K562 (cell line): ENCODE results near the gene CFAP97D2. TPM values are rescaled to one million over a fixed set of nuclear protein-coding genes. Genes with fewer than 3 reads are reported as not detected.

Source experiments
- ATAC-seq: fragments of 200-7000 bp; cut with Tn5 transposase; 3 replicates; pipeline ENCODE4 v1.9.1; 2020; ENCODE audit warnings: moderate library complexity
- BruUV-seq: library from RNA; stranded (reverse); fragments of 400-500 nt; replicated peaks from 2 replicates; lab custom pipeline; 2021; lab: Mats Ljungman, UMichigan
- CTCF ChIA-PET: fragments of 300-600 bp; formaldehyde crosslinking; extraction: SDS; loops from one replicate; lab custom pipeline; 2021; ENCODE audit warnings: low intra/inter-chr PET ratio; lab: Yijun Ruan, JAX
- POLR2A ChIA-PET: fragments of 300-600, 350-650 bp; sonication (Branson Sonifier 250); formaldehyde crosslinking; extraction: SDS; loops from one replicate; lab custom pipeline; 2021; ENCODE audit warnings: antibody characterized with exemption, inconsistent platforms; lab: Yijun Ruan, JAX
- DNase-seq, 4 experiments: peaks; one replicate each; pipeline versions ENCODE4 v3.0.0 to v3.0.0-alpha.2; 2011 to 2018; ENCODE audit warnings: low spot score in 3 of 4, mixed read lengths in 3 of 4; ENCODE audit errors: extremely low read depth in 1 of 4
- FAIRE-seq: peaks from 2 replicates; lab custom pipeline; 2011; peaks lifted over from hg19 to GRCh38; lab: Jason Lieb, UNC
- H2AFZ ChIP-seq: 2 replicates; pipeline ENCODE4 v1.6.0; 2011; ENCODE audit warnings: low read depth, low read length, control low read depth, inconsistent platforms
- H3K27ac ChIP-seq: fragments of 200-600 bp; 3 replicates; pipeline ENCODE4 v1.8.0; 2011; ENCODE audit warnings: low read depth, mild to moderate bottlenecking, control low read depth, inconsistent platforms, low read length, moderate library complexity, mixed read lengths; ENCODE audit errors: extremely low read depth
- H3K27me3 ChIP-seq, 2 experiments: fragments of 300-600 bp in 1 of 2; 2 replicates in 1 of 2; 3 replicates in 1 of 2; pipeline versions ENCODE4 v1.6.0 to v1.8.0; 2011; ENCODE audit warnings: inconsistent platforms in 2 of 2, low read length in 2 of 2, mild to moderate bottlenecking in 1 of 2, mixed read lengths in 1 of 2, moderate library complexity in 1 of 2; ENCODE audit not compliant: control insufficient read depth in 2 of 2, insufficient read depth in 2 of 2
- H3K36me3 ChIP-seq: fragments of 300-600 bp; 3 replicates; pipeline ENCODE4 v1.8.0; 2011; ENCODE audit warnings: mild to moderate bottlenecking, low read length, inconsistent platforms; ENCODE audit not compliant: control insufficient read depth, insufficient read depth
- H3K4me1 ChIP-seq, 2 experiments: fragments of 200-600 bp in 1 of 2; replicated peaks in 1 of 2; 2 replicates in 1 of 2; 3 replicates in 1 of 2; pipeline versions ENCODE4 v1.5.1 to v1.8.0; 2011; ENCODE audit warnings: inconsistent platforms in 2 of 2, low read length in 2 of 2, mild to moderate bottlenecking in 1 of 2, mixed read lengths in 1 of 2, moderate library complexity in 1 of 2; ENCODE audit not compliant: control insufficient read depth in 2 of 2, insufficient read depth in 2 of 2
- H3K4me2 ChIP-seq: 2 replicates; pipeline ENCODE4 v1.6.1; 2011; ENCODE audit warnings: low read length, control low read depth, inconsistent platforms, mixed read lengths; ENCODE audit not compliant: insufficient read depth
- H3K4me3 ChIP-seq: fragments of 200-600 bp; sonication (generic), shearing (Covaris generic); 2 replicates; pipeline ENCODE4 v1.5.1; 2016; ENCODE audit warnings: control low read depth, inconsistent platforms
- H3K79me2 ChIP-seq: fragments of 200-600 bp; 3 replicates; pipeline ENCODE4 v1.8.0; 2011; ENCODE audit warnings: low read length, inconsistent platforms; ENCODE audit not compliant: control insufficient read depth, insufficient read depth
- H3K9ac ChIP-seq, 2 experiments: 2 replicates each; pipeline versions ENCODE4 v1.6.0 to v1.6.1; 2011; ENCODE audit warnings: low read depth in 2 of 2, low read length in 2 of 2, control low read depth in 1 of 2, inconsistent platforms in 1 of 2, mild to moderate bottlenecking in 1 of 2, mixed read lengths in 1 of 2; ENCODE audit not compliant: insufficient read depth in 1 of 2
- H3K9me1 ChIP-seq: one replicate; pipeline ENCODE4 v1.6.0; 2011; ENCODE audit warnings: inconsistent platforms, mild to moderate bottlenecking, low read length, moderate library complexity; ENCODE audit not compliant: control insufficient read depth, insufficient read depth
- H3K9me3 ChIP-seq: replicated peaks from 2 replicates; pipeline ENCODE4 v1.5.1; 2011; ENCODE audit warnings: low read depth, low read length, inconsistent platforms; ENCODE audit not compliant: control insufficient read depth, insufficient read depth
- H4K20me1 ChIP-seq: replicated peaks from 2 replicates; pipeline ENCODE4 v1.6.1; 2011; ENCODE audit warnings: low read length, inconsistent platforms, mixed read lengths; ENCODE audit not compliant: control insufficient read depth, insufficient read depth
- ATF3 ChIP-seq, 2 experiments: fragments of 450-650 bp in 1 of 2; sonication (generic) in 1 of 2; formaldehyde crosslinking in 1 of 2; IDR thresholded peaks in 1 of 2; conservative IDR thresholded peaks in 1 of 2; 2 replicates each; pipeline versions ENCODE4 v1.6.1 to v1.8.1; 2016 to 2023; ENCODE audit warnings: mild to moderate bottlenecking in 2 of 2, moderate library complexity in 2 of 2, inconsistent platforms in 1 of 2, missing genetic modification reagents in 1 of 2
- ATF7 ChIP-seq: fragments of 450-650 bp; IDR thresholded peaks from 2 replicates; pipeline ENCODE4 v1.7.1; 2014; ENCODE audit warnings: mild to moderate bottlenecking, moderate library complexity
- CEBPB ChIP-seq: fragments of 450-650 bp; IDR thresholded peaks from 2 replicates; pipeline ENCODE4 v1.6.1; 2016; ENCODE audit warnings: missing genetic modification characterization, missing compliant biosample characterization
- CEBPG ChIP-seq, 3 experiments: fragments of 200-800 bp in 1 of 3; sonication (Bioruptor generic) in 1 of 3; sonication (generic) in 1 of 3; formaldehyde crosslinking in 1 of 3; IDR thresholded peaks in 2 of 3; conservative IDR thresholded peaks in 1 of 3; 2 replicates each; pipeline versions ENCODE4 v1.6.1 to v1.8.0; 2016 to 2022; ENCODE audit warnings: missing compliant biosample characterization in 2 of 3, missing genetic modification characterization in 2 of 3, mild to moderate bottlenecking in 1 of 3, missing genetic modification reagents in 1 of 3
- EGR1 ChIP-seq: fragments of 450-650 bp; conservative IDR thresholded peaks from 2 replicates; pipeline ENCODE4 v1.6.1; 2017; ENCODE audit warnings: mild to moderate bottlenecking
- EP400 ChIP-seq: fragments of 450-650 bp; IDR thresholded peaks from 2 replicates; pipeline ENCODE4 v1.6.1; 2017; ENCODE audit warnings: antibody characterized with exemption, mild to moderate bottlenecking, moderate library complexity
- JUND ChIP-seq, 2 experiments: IDR thresholded peaks; 2 replicates in 1 of 2; 3 replicates in 1 of 2; pipeline ENCODE4 v1.6.1; 2011; ENCODE audit warnings: borderline replicate concordance in 2 of 2, low read depth in 2 of 2, low read length in 2 of 2, improper control_type of control experiment in 1 of 2, missing biosample characterization in 1 of 2, missing genetic modification characterization in 1 of 2, missing genetic modification reagents in 1 of 2
- LARP7 ChIP-seq: fragments of 450-650 bp; IDR thresholded peaks from 2 replicates; pipeline ENCODE4 v1.6.1; 2016
- MEIS2 ChIP-seq: fragments of 450-650 bp; IDR thresholded peaks from 2 replicates; pipeline ENCODE4 v1.6.1; 2014; ENCODE audit warnings: mild to moderate bottlenecking; ENCODE audit not compliant: partially characterized antibody
- PHF8 ChIP-seq: fragments of 200-600 bp; sonication (generic); IDR thresholded peaks from 2 replicates; pipeline ENCODE4 v1.6.1; 2012; ENCODE audit warnings: mixed run types, mild to moderate bottlenecking, inconsistent platforms, low read length, moderate library complexity, borderline replicate concordance
- PHTF2 ChIP-seq: fragments of 250-450 bp; sonication (Bioruptor Pico); IDR thresholded peaks from 2 replicates; pipeline ENCODE4 v1.5.0; 2021; ENCODE audit warnings: mild to moderate bottlenecking
- TCF3 ChIP-seq: sonication (generic); formaldehyde crosslinking; IDR thresholded peaks from 2 replicates; pipeline ENCODE4 v1.4.0; 2020; ENCODE audit warnings: mild to moderate bottlenecking, missing genetic modification reagents
- U2AF1 ChIP-seq: fragments of 200-400 bp; formaldehyde crosslinking; optimal IDR thresholded peaks from 2 replicates; pipeline ENCODE3; 2017; ENCODE audit warnings: mild to moderate bottlenecking, low read depth, low read length, moderate library complexity
- WGBS: fragments of 100-300 bp; shearing (Covaris generic); methylation state at CpG from one replicate; pipeline ENCODE4 v1.1.6; 2016; ENCODE audit warnings: low coverage, mixed read lengths; ENCODE audit not compliant: insufficient coverage; ENCODE audit errors: missing lambda C conversion rate; 5-methylcytosine and 5-hydroxymethylcytosine counted together
- in situ Hi-C: fragments of 300-500 bp; cut with MboI; formaldehyde crosslinking; loops from 4 replicates; pipeline ENCODE4 v1.15.0; 2018; ENCODE audit warnings: inconsistent platforms, mixed read lengths
- intact Hi-C: fragments of 100-400 bp; cut with micrococcal nuclease; formaldehyde crosslinking; loops from 2 replicates; pipeline ENCODE4 v1.14.2; 2022
- polyA plus RNA-seq, 8 experiments: library from polyadenylated mRNA; depleted of rRNA in 4 of 8; stranded (reverse) in 5 of 8; unstranded in 3 of 8; fragments of >200 nt; fragmentation: Nextera tagmentation in 2 of 8; fragmentation: Illumina TruSeq in 1 of 8; extraction: Ambion mirVana in 2 of 8; extraction: Trizol in 1 of 8; gene quantifications; 2 replicates each; pipeline versions ENCODE4 v1.2.1 to v1.2.3, GENCODE V29; 2011 to 2014; ENCODE audit warnings: inconsistent platforms in 1 of 8, missing spikeins in 1 of 8
- total RNA-seq, 7 experiments: library from RNA; depleted of rRNA in 6 of 7; stranded (reverse); fragments of >200 nt in 6 of 7; fragmentation: Illumina TruSeq in 2 of 7; extraction: Trizol in 2 of 7; gene quantifications; 2 replicates each; pipeline versions ENCODE4 v1.2.1 to v1.2.3, GENCODE V29; 2011 to 2021; ENCODE audit warnings: low replicate concordance in 1 of 7
- TF ChIP-seq, protein P1 (sequence below): sonication (generic); IDR thresholded peaks from 2 replicates; pipeline ENCODE4 v1.6.1; 2016

The CFAP97D2 gene
- total and polyA plus RNA-seq, 9 of the 15 experiments (the other 6 are each of a cell fraction or from before 2014, with no cell fraction given), result not detected

DNA sequence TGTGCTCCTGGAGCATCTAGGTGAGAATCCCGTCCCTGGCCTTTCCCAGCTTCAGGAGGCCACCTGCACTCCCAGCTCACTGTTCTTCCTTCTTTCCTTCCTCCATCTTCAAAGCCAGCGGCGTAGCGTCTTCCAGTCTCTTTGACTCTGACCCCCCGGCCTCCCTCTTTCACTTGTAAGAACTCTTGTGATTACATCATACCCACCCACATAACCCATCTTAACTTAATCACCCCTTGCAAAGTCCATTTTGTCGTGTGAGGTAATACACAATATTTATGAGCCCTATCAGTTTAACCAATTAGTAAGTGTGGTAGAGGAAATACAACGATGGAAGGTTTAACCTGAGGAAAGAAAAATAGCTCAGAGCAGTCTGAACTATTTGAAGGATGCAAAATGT is 51.1 kb downstream of the CFAP97D2 start:
- ATAC-seq, result 0 out of 3 replicates have a peak, but pooled peaks have one; percentile 9
- TF ChIP-seq ATF3 (IDR thresholded peaks at IDR 0.05), result peak; percentile 86
- TF ChIP-seq ATF3 (CRISPR knock-in tag; conservative IDR thresholded peaks at IDR 0.05), result no peak
- TF ChIP-seq MEIS2, result peak; percentile 7
- peak; percentile 60 for TF ChIP-seq EGR1
- TF ChIP-seq CEBPB (tag), result 0 out of 2 replicates have a peak, but pooled peaks have one; percentile 41
- TF ChIP-seq JUND (IDR thresholded peaks at IDR 0.05; ENCODE audit: borderline replicate concordance, low read depth, low read length), result peak; percentile 34; the same call in 1 of the 2 replicates
- no peak for TF ChIP-seq JUND (tag; IDR thresholded peaks at IDR 0.05; ENCODE audit: borderline replicate concordance, low read depth, low read length)
- TF ChIP-seq PHF8, result no peak
- no peak for TF ChIP-seq PHTF2 (CRISPR knock-in tag)
- no peak for TF ChIP-seq TCF3 (CRISPR knock-in tag)
- TF ChIP-seq, protein P1, sequence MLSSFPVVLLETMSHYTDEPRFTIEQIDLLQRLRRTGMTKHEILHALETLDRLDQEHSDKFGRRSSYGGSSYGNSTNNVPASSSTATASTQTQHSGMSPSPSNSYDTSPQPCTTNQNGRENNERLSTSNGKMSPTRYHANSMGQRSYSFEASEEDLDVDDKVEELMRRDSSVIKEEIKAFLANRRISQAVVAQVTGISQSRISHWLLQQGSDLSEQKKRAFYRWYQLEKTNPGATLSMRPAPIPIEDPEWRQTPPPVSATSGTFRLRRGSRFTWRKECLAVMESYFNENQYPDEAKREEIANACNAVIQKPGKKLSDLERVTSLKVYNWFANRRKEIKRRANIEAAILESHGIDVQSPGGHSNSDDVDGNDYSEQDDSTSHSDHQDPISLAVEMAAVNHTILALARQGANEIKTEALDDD, result peak; percentile 70
- peak; percentile 57; the same call in 1 of the 2 replicates for TF ChIP-seq ATF7
- peak; percentile 41; the same call in 1 of the 2 replicates for TF ChIP-seq EP400
- TF ChIP-seq U2AF1, result no peak
- no peak for TF ChIP-seq LARP7
- TF ChIP-seq CEBPG (CRISPR knock-in tag; IDR thresholded peaks at IDR 0.05), result peak; percentile 73
- peak; percentile 51 to 89 for TF ChIP-seq CEBPG (tag; conservative IDR thresholded peaks at IDR 0.05 in 1 of 2, IDR thresholded peaks at IDR 0.05 in 1 of 2)
- ChIA-PET POLR2A (interaction anchor here (0.6 kb wide), 1 partner anchor 51 kb away, joined by 3 read pairs; the partner anchor contains the start of gene UPF3A), CTCF (no interaction called here)
- no peak overlapping the region for H3K4me3 ChIP-seq
- intact Hi-C loops (no loop called here), in situ Hi-C loops (no loop called here)
- no peaks in the 10 kb centered on the region for H3K9me1 ChIP-seq
- FAIRE-seq, result no peak
- H3K9ac ChIP-seq, result no peak overlapping the region
- H4K20me1 ChIP-seq, result no peaks in the 10 kb centered on the region
- H3K4me1 ChIP-seq, result peaks cover 13 to 16% of the 10 kb centered on the region in 2 experiments; a peak in 4 of 5 replicates
- no peak overlapping the region for H3K27ac ChIP-seq
- 18% methylated on average over 5 of the region's 7 CpGs for WGBS
- peaks cover 4% of the 10 kb centered on the region for H3K79me2 ChIP-seq
- no peaks in the 10 kb centered on the region for H3K36me3 ChIP-seq
- H3K27me3 ChIP-seq, result no peaks in the 10 kb centered on the region
- peak overlapping the region; percentile 47; the same call in 1 of the 2 replicates for H3K4me2 ChIP-seq
- H3K9me3 ChIP-seq, result peaks cover 7% of the 10 kb centered on the region; the same call in 1 of the 2 replicates
- no TSS peak for BruUV-seq
- peak in 1 of 4 experiments; percentile 28 for DNase-seq
- H2AFZ ChIP-seq, result peak overlapping the region; percentile 38; the same call in 1 of the 2 replicates
